Mucosa of descending colon (tissue), 3 donors: ENCODE data around the gene HDAC4. TPM values are rescaled to one million over a fixed set of nuclear protein-coding genes. Genes with fewer than 3 reads are reported as not detected.

Experiments
- ATAC-seq: fragments of 200-7000 bp; cut with Tn5 transposase; one replicate; pipeline ENCODE4 v1.9.1; 2020; ENCODE audit warnings: mild to moderate bottlenecking, moderate library complexity
- DNase-seq, 3 donors: peaks; one replicate each; pipeline ENCODE4 v3.0.0-alpha.2; 2020
- H3K36me3 ChIP-seq: fragments of 200-600 bp; one replicate; pipeline ENCODE4 v1.8.0; 2021; ENCODE audit warnings: low read depth, mild to moderate bottlenecking
- H3K4me1 ChIP-seq: fragments of 200-600 bp; one replicate; pipeline ENCODE4 v1.8.0; 2021; ENCODE audit warnings: low read depth, mild to moderate bottlenecking
- H3K4me3 ChIP-seq: fragments of 200-600 bp; one replicate; pipeline ENCODE4 v1.8.0; 2021; ENCODE audit warnings: mild to moderate bottlenecking
- H3K9me3 ChIP-seq: fragments of 200-600 bp; one replicate; pipeline ENCODE4 v1.8.0; 2021; ENCODE audit warnings: mild to moderate bottlenecking
- CTCF ChIP-seq: fragments of 200-600 bp; IDR thresholded peaks from one replicate; pipeline ENCODE4 v1.8.0; 2022; ENCODE audit warnings: antibody characterized with exemption, mild to moderate bottlenecking
- intact Hi-C, 2 donors: fragments of 100-400 bp; cut with DNase I in 1 of 2; cut with micrococcal nuclease in 1 of 2; formaldehyde crosslinking; loops; one replicate each; pipeline versions ENCODE4 v1.11.0 to v1.11.1; 2022; cut with DNase I, micrococcal nuclease
- total RNA-seq, 3 donors: library from RNA; stranded (reverse); fragmentation: NEBNext Ultra II Directional in 2 of 3; extraction: Animal tissue kit (Norgen Biotek cat#: 25700) in 2 of 3; gene quantifications; one replicate each; pipeline versions ENCODE4 v1.2.1 to v1.2.4, GENCODE V29; 2021 to 2023
- donor health status: DM: no; HTN: no; CAD: no; lungs with moderate emphysema.
- donor health status: DM: no; HTN: no; CAD: no.
- donor health status: DM: no; HTN: yes; CAD: no.

The HDAC4 gene
- total RNA-seq, 3 donors from 2014 or later = 41.4 to 147 (median 44.0) TPM

GRCh38 chr2:239046822-239047221, 354.0 kb downstream of the HDAC4 start:
- ATAC-seq (no peak), DNase-seq (no peak)
- Histone ChIP-seq H3K4me1 (no peaks in the 10 kb centered on the region), H3K4me3 (no peak overlapping the region), H3K36me3 (no peaks in the 10 kb centered on the region), H3K9me3 (no peaks in the 10 kb centered on the region)
- TF ChIP-seq CTCF = no peak
- intact Hi-C loops = no loop called here

DNA sequence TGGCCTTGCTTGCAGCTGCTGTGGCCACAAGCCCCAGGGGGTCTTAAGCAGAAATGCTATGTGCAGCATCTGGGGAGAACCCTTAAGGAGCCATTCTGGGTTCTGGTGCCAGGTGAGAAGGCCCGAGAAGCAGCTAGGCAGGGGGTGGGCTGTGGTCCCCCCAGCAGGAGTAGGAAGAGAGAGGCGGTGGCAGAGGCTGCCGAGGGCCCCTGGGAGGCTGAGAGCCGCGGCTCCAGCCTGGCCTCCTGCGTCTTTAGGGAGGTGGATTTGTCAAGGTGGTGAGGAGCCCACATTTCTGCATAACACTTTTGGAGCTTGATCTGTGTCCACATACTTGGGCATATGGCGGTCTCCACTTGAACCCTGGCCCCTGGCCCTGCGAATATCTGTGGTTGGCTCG, 356.5 kb downstream of the HDAC4 start:
- TF ChIP-seq CTCF = no peak
- H3K4me1 ChIP-seq = no peaks in the 10 kb centered on the region
- DNase-seq = no peak
- ATAC-seq = no peak
- H3K36me3 ChIP-seq = no peaks in the 10 kb centered on the region
- H3K9me3 ChIP-seq = no peaks in the 10 kb centered on the region
- no peak overlapping the region for H3K4me3 ChIP-seq
- intact Hi-C loops = no loop called here

DNA sequence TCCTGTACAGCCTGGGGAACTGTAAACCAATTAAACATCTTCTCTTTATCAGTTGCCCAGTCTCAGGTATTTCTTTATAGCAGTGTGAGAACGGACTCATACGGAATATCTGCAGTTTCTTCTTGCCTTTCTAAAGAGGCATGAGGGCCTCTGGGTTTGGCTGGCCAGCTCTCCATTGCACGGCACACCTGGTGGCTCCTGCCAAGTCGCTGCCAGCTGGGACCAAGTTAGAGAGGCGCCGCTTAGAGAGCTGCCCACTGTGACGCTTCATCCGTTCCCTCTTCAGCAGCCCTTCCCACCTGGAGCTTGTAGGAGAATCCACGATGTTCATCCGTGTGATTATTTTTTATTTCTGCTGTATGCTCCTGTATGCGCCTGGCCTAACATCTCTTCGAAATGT, 357.5 kb downstream of the HDAC4 start:
- DNase-seq (no peak), ATAC-seq (no peak)
- H3K4me3 ChIP-seq = no peak overlapping the region
- no peaks in the 10 kb centered on the region for H3K4me1 ChIP-seq
- no peaks in the 10 kb centered on the region for H3K36me3 ChIP-seq
- intact Hi-C loops = no loop called here
- no peaks in the 10 kb centered on the region for H3K9me3 ChIP-seq
- TF ChIP-seq CTCF = no peak

DNA sequence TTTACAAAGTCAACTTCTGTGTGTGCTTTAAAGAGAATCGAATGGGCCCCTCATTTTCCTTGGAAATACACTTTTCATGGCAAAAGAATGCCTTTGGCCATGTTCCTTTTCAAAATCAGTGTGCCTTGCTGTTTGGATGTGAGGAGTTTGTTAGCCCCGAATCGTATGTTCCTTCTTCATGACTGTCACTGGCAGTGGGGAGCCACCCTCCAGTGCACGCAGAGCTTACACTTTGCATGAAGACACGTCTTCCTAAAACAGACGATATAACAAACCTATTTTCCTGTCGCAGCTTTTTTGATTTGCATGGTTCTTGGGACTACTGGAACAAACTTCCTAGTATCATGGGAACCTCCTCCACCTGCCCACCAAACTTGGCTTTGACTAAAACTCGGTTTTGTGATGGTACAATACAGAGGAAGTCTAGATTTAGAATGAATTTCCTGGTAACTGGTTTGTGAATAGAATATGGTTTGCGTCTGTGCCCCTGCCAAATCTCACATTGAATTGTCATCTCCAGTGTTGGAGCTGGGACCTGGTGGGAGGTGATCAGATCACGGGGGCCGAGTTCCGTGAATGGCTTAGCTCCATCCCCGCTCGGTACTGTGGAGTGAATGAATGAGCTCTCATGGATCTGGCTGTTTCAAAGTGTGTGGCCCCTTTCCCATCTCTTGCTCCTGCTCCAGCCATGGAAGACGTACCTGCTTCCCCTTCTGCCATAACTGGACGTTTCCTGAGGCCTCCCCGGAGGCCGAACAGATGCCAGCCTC, 358.1 kb downstream of the HDAC4 start:
- TF ChIP-seq CTCF = no peak
- DNase-seq = no peak
- no peak for ATAC-seq
- Histone ChIP-seq H3K4me3 (no peak overlapping the region), H3K9me3 (no peaks in the 10 kb centered on the region), H3K36me3 (no peaks in the 10 kb centered on the region), H3K4me1 (no peaks in the 10 kb centered on the region)
- intact Hi-C loops = no loop called here

GRCh38 chr2:239042046-239042445, 358.8 kb downstream of the HDAC4 start:
- no peaks in the 10 kb centered on the region for H3K4me1 ChIP-seq
- ATAC-seq (no peak), DNase-seq (no peak)
- no peaks in the 10 kb centered on the region for H3K9me3 ChIP-seq
- TF ChIP-seq CTCF = no peak
- H3K36me3 ChIP-seq = no peaks in the 10 kb centered on the region
- intact Hi-C loops = no loop called here
- H3K4me3 ChIP-seq = no peak overlapping the region
